Measurements from ENCODE around the gene ATXN10.

The ATXN10 gene

DNA sequence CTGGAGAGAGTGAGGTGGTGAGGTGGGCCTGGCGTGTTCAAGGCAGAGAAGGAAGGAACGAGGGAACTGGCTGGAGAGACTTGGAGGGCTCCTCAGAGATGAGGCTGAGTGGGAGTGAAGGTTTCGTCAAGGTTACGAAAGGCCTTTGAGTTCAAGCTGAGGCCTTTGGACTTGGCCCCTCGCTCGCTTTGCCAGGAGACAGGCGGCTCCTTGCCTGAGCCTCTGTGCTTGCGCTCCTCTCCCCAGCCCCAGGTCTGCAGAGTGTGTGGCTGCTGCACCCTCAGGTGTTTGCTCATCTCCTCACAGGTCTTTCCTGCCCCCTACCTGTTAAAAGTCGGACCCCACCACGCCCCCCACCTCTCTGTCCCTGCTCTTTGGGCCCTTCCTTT lies 91.6 kb downstream of the ATXN10 start:
- no peak for DNase-seq

DNA sequence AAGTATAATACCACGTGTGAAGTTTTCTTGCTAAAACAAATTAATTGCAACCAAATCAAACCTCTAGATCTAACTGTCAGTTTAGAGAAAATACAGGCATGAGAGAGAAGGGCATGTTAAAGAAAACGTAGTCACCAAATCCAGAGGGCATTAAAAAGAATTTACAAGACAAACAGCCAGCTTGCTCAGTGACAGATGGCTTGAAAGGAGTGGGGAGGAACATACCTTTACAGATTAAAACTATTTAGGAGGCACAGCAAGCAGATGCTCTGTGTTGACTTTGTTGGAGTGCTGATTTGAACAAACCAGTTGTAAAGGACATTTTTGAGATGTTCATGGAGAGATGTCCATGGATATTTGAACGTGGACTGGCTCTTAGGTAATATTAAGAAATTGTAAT lies 96.9 kb downstream of the ATXN10 start:
- no peak for DNase-seq

DNA sequence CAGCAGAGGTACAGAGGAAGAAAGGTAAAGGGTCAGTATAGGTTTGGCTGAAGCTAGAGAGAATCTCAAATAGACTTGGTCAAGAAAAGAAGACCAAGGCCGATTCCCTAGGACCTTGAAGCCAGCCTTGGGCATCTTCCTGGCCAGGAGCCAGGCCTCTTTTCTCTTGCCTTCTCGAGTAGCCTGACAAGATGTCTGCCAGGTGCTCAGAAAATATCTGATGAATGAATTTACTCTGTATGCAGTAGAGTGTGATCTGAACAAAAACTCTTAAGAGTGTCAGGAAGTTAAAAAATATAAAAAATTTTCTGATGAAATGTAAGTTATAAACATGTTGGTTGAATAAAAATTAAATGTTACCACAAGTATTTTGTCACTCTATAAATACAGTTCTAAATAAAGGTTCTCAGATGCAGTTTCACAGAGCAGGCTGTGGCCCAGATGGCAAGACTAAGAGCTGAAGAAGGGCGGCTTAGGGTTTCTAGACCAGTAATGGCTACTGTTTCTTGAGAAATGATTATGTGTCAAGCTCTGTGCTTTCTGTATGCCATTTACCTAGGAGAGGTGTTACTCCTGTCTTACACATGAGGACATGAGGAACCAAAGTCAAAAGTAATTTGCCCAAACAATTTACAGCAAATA lies 98.1 kb downstream of the ATXN10 start:
- no peak for DNase-seq

DNA sequence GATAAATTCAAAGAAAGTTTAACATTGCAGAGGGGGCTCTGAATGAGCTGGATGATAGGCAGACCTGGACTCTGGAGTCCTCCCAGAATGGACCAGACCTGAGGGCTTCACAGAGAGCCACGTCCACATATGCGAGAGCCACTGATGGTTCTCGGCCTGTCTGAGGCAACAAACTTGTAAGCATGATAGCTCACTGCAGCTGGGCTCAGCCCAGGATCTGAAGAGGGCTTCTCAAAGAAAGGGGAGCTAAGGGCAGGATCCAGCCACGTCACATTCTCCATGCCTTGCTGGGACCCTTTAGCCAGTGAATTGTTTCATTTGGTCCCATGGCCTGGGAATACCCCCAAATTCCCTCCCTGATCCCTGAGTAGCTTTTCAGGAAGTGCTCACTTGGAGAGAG lies 98.9 kb downstream of the ATXN10 start:
- no peak for DNase-seq

DNA sequence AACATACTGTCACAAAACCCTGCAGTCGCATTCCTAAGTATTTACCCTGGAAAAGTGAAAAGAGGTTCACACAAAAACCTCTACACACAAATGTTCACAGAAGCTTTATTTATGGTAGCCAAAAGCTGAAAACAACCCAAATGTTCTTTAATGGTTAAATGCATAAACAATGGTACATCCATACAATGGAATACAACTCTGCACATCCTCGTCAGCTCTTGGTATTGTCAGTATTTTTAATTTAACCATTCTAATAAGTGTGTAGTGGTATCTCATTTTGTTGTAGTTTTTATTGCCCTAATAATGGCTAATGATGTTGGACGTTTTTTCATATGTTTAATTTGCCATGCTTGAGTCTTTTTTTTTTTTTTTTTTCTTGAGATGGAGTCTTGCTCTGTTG lies 99.4 kb downstream of the ATXN10 start:
- DNase-seq = no peak

DNA sequence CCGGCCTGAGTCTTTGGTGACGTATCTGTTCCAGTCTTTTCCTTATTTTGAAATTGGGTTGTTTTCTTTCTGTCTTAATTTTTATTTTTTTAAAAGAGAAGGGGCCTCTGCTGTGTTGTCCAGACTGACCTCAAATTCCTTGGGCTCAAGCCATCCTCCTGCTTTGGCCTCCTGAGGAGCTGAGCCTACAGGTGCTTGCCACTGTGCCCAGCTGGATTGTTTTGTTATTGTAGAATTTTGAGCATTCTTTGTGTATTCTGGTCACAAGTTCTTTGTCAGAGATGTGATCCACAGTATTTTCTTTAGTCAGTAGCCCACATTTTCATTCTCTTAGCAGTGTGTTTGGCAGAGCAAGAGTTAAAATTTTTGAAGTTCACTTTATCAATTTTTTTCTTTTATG lies 100.1 kb downstream of the ATXN10 start:
- DNase-seq = no peak

DNA sequence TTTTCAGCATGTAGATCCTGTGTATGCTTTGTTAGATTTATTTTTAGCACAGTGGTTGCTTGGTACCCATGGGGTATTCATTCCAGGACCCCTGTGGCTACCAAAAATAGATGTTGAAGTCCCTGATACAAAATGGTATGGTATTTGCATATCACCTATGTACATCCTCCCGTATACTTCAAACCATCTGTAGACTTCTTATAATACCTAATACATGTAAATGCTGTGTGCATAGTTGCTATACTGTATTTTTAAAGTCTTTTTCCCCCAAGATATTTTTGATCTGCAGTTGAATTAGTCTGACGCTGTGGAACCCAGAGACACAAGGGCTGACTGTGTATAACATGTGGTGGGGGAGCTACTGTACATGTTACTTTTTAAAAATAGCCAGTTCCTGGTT lies 101.1 kb downstream of the ATXN10 start:
- DNase-seq = no peak

DNA sequence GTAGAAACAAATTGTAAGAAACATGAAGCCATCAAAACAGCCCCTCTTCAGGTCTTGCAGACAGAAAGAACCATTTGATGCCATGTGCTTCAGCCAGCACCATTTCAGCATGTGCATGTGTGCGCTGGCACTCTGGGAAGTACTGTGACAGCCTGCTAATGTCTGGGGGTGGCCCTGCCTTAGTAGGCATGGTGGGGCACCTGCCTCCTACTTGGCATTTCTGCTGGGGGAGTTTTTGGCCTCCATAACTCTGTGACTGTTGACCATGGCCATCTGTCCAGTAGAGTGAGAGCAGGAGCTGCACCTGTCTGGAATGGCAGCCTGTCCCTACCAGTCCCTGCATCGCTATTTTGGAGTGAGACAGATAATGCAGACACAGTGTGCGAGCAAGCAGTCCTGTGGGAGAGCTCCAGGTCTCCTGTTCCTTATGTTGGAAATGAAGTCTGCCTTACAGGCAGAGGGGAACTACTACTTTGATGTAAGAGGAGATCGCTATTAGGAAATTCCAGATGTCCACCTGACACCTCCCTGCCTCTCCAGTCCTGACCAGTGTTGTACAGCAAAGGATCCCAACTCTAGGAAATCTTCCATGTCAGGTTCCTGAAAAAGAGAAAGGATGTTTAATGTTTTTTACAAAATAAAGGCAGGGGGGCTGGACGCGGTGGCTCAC lies 102.5 kb downstream of the ATXN10 start:
- DNase-seq = no peak

DNA sequence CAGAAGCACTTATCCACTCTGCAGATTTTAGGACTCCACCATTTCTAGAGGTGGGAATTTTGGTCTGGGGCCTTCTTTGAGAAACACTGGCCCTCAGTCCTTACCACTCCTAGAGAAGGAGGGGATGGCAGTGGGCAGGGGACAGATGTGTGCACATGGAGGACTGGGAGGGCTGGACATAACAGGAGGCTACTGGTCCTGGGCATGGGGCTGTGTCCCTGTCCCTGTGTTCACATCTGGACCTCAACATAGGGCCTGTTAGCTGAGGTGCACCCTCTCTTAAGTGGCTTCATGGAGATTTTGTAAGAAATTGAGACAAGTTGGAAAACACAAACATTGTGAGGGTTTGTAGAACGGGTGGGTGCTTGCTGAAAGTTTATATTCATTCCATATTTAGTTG lies 103.4 kb downstream of the ATXN10 start:
- DNase-seq = no peak

DNA sequence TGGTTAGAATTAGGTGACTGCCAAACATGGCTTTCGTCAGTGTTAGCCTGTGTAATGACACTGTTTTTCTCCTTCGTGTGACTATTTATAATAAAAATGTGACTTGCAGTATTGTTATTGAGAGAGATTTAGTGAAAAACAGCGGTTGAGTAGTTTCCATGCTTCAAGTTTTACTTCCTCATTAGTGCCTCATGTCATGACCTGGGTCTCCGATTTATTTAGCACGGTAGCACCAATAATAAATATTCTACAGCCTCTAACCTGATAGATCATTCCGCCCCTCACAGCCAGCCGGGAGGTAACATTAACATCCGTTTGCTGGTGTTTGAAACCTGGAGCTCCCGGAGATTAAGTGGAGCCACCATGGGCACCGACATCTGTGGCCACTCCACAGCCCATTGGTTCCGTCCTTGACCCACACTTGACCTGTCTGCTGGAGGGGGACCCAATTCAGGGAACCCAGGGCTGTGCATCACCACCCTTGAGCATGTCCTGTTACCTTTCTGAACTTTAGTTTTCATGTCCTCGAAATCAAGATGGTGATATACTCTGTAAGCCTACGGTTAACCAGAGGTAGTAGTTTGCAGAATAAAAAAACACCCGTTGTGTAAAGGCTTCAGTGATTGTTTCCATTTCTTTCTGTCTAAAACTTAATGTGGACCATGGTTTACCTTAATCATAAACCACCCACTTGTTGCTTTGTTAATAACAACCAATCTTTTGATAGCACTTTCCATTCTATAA lies 104.1 kb downstream of the ATXN10 start:
- no peak for DNase-seq

DNA sequence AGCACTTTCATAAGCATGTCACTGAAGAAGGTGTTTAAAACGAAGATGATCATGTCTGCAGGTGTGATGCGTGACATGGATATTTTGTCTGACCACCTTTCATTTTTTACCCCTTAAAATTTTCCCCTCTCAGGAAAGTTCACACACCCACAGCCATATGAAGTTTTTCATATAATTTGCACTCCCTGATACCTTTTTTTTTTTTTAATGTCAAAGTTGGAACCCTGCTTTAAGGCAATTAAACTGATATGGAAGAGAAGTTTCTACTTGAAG lies 104.6 kb downstream of the ATXN10 start:
- no peak for DNase-seq

DNA sequence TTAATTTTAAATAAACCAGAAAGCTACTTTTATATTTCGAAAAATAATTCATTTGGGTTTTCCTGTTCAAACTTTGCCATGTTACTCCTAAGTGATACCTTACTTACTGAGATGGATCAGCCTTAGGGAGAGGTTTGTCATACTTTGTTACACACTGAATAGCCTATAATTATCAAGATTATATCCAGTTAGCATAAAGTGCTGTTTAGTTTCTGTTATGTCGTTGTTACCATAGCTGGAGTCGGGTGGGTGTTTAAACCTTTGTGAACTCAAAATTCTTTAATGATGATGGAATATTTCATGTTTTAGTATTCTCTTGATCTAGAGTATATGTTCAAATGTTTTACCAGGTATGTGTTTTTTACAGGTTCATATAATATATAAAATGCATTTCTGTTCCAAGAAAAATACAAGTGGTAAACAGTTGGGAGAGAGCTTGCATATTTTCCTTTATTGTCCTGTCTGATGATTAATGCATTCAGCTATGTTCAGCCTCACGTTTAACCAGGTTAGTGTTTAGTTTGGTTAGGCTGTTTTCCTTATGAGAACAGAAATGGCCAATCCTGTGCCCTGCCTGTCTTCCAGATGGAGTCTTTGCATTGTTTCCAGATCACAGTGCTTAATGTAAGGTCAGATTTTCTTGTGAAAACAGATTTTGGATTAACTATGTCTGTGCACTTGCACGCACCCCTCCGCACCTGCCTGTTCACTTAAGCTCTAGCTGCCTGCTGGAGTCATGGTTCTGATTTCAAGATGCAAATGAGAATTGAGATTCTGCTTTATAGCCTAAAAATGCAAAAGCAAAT lies 105.6 kb downstream of the ATXN10 start:
- DNase-seq = no peak

DNA sequence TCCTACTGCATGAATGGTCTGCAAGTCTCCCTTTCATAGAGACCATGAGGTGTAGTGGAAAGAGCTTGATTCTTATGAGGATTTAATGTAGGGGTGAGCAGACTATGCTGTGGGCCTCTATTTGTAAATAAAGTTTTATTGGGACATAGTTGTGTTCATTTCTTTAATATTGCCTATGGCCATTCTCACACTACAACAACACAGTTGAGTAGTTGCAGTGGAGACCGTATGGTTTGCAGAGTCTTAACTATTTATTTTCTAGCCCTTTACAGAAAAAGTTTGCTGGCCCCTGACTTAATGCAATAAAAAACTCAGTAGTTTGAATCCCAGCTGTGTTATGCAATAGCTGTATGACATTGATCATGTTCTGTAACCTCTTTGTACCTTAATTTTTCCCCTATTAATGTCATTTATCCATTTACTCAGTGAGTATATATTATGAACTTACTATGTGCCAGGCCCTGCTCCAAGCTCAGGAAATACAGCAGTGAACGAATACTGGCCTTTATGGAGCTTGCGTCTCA lies 106.3 kb downstream of the ATXN10 start:
- no peak for DNase-seq

DNA sequence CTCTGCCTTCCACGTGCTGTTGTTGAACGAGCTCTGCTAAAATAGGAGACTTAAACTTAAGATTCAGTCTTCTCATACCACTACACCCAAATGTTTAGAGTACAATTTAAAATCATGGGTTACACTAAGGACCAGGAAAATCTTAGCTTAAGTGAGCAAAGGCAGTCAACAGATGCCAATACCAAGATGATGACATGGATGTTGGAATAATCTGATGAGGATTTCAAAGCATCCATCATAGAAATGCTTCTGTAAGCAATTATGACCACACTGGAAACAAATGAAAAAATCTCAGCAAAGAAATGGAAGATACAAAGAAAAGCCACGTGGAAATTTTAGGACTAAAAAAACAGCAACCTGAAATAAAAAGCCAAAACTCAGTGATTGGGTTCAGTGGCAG lies 109.8 kb downstream of the ATXN10 start:
- no peak for DNase-seq

DNA sequence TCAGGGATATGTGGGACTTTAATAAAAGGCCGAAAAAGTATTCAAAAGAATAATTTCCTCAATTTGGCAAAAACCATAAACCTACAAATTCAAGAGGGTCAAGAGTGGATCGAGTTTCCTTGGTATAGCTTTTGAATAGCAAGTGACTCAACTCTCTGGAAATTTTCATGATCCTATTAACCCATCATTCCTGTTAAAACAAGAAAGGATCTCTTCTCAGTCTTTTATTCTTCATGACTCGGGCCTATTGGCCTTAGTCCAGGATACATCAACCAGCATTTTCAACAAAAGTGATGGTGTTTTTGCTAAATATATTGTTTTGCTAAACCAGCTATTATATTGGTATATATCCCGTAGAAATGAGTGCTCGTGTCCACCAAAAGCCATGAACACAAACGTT lies 110.3 kb downstream of the ATXN10 start:
- DNase-seq = peak; percentile 32

DNA sequence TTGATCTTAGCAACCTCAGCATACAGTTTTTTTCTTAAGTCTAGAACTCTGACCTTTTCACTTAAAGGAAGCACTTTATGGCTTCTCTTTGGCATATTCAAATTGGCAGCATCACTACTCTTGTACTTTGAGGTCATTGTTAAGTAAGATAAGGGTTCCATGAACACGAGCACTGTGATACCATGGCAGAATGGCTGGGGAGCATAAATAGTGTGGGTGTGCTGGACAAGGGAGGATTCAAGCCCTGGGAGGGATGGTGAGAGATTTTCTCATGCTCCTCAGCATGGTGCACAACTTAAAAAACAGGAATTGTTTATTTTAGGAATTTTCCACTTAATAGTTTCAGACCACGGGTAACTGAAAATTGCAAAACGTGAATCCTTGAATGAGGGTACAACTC lies 111.4 kb downstream of the ATXN10 start:
- DNase-seq = no peak

DNA sequence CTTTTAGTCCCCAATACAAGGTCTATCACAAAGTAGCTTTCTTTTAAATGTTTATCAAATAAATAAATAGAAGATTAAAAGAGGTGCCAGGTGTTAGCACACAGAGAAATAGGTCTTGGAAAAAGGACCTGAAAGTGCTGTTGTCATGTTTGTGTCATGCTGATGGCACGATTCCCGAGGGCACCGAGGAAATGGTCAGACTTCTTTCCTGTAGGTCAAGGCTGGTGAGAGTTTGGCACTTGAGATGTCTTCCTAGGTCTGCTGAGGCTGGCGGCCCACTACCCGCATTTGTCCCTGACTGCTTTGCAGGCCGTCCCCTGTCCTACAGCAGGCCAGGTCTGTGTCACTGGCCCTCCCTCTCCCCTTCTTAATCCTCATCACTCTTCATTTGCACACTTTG lies 112.1 kb downstream of the ATXN10 start:
- DNase-seq = no peak

DNA sequence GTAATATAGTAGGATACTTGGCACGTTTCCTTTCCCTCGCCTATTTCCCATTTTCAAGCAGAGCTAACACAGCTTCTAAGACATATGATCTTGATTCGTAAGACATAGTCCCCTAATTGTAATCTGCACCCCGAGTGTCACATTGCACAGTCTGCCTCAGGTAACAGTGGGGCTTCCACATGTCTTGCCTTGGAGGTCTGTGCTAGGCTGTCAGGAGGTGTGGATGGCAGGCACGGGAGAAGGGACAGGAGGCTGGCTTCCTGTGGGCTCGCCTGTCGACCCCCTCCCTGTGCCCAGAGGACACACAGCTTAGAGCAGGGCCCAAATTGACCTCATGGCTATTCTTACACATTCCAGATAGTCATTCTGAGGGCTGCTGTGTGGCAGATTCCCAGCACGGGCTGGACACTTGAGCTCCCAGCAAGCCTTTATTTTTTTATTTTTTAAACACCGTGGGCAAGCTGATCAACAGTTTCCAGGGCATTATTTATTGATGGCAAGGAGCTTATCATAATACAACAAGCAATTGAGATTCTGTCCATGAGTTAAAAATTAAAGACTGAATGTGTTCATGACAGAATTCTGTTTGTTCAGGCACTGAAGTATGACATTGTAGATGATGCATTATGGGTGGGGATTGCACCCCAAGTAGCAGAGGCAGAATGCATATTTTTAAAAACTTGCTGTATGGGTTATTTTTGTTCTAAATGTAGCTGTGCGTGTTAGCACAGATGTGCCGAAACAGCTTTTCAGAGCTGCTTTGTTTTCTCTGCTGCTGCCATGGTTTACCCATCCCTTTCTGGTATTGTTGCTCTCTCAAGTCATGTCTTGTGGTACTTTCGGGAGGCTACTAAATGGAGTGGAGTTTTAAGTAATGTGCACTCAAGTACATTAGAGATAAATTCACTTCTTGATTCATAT lies 113.0 kb downstream of the ATXN10 start:
- DNase-seq = no peak

DNA sequence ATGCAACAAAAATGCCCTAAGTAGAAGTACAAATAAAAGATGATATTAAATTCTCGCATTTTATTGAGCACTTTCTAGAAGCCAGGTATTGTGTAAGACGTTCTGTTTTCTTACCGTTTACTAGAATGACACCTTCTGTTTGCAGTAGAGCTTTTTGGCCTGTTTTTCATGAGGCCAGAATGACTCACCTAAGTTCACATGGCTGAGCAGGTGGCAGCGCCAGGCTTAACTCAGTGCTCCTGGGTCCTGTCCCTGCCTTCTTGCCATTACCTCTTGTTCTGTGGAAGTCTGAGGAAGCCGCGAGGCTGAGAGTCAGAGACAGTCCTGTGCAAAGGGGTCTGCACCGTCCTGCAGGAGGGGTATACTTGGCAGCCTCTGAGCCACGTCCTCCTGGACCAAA lies 113.8 kb downstream of the ATXN10 start:
- peak; percentile 10 for DNase-seq

DNA sequence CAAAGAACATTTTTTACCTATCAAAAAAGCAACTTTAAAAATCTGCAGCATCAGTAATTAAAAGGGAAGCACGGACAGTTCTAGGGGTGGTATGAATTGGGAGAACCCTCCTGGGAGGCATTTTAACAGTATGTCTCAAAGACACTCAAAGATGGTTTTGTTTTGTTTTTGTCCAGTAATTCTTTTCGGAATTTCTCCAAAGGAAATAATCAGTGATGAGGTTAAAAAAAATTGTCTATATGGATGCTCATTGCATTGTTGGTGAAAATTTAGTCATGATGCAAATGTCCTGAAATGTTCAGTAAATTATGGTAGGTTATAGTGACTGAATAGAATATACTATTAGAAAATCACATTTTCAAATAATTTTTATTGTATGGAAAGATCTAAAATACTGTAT lies 115.1 kb downstream of the ATXN10 start:
- no peak for DNase-seq

DNA sequence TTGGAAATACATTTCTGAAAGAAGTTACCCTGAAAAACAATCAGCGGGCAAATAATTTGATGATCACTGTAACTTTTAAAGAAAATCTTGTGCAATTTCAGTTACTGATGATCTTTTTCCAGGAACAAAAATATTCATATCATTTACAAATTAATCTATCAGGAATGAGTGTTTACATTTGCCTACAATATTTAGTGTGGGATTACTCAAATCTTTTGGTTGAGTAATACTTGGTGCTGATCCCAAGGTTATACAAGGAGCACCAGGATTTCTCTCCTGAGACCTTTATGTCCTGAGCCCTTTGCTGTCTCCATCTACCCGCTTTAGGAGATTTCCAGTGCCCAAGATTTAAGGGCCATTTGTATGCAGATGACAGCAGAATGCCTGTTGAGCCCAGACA lies 116.1 kb downstream of the ATXN10 start:
- DNase-seq = peak; percentile 47

DNA sequence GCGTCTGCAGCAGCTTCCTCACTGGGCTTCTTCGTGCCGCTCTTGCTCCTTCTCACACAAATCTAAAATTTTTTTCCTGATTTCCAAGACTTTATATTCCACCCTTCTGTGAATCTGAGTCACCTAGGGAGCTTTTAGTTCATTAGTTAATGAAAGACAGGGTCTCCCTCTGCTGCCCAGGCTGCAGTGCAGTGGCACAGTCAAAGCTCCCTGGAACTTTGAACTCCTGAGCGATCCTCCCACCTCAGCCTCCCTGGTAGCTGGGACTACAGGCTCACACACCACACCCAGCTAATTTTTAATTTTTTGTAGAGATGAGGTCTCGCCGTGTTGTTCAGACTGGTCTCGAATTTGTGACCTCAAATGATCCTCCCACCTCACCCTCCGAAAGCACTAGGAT lies 116.9 kb downstream of the ATXN10 start:
- DNase-seq = no peak

DNA sequence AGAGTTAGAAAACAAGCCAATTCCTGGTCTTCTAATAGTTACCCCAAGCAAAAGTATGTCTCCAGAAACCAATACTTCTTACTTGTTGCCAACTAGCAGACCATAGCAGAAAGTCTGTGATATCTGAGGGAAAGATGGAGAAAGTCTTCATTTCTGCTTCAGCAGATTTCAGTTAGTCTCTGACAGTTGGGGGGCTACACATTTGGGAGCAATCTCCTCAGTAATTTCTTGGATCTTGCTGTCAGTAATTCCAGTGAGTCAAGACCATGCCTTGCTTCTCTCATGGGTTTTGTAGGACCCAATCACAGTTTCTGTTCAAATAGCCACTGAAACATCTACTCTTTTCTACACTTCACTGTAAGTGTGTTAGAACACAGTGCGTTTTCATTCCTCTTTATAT lies 118.8 kb downstream of the ATXN10 start:
- DNase-seq = no peak

Data from HCEC 1CT (cell line).